Lower leg skin (tissue), 4 donors: Measurements from ENCODE around the gene KAZN. TPM values are rescaled to one million over a fixed set of nuclear protein-coding genes. Genes with fewer than 3 reads are reported as not detected.

Experiments used
- DNase-seq, 2 donors: peaks; one replicate each; pipeline ENCODE4 v3.0.0-alpha.2; 2019; ENCODE audit warnings: low spot score in 2 of 2
- H3K4me3 ChIP-seq: fragments of 200-600 bp; sonication (generic); 2 replicates; pipeline ENCODE4 v1.5.1; 2017; ENCODE audit warnings: mild to moderate bottlenecking, low read depth; ENCODE audit not compliant: poor library complexity, severe bottlenecking
- CTCF ChIP-seq, 3 donors: fragments of 450-650 bp; IDR thresholded peaks; one replicate each; pipeline ENCODE4 v1.5.1; 2016; ENCODE audit warnings: antibody characterized with exemption in 3 of 3, mild to moderate bottlenecking in 3 of 3, moderate library complexity in 2 of 3
- POLR2A ChIP-seq, 2 donors: fragments of 450-650 bp; IDR thresholded peaks; one replicate each; pipeline ENCODE4 v1.6.1; 2016 to 2017; ENCODE audit warnings: antibody characterized with exemption in 2 of 2, mild to moderate bottlenecking in 1 of 2, moderate library complexity in 1 of 2
- WGBS, 2 donors: methylation state at CpG; one replicate each; pipeline ENCODE4 v1.1.5; 2018; 5-methylcytosine and 5-hydroxymethylcytosine counted together
- intact Hi-C: fragments of 100-400 bp; cut with DNase I; formaldehyde crosslinking; loops from one replicate; pipeline ENCODE4 v1.15.0; 2023; ENCODE audit warnings: low total_unique reads
- total RNA-seq, 4 donors: library from RNA; depleted of rRNA; stranded (reverse); fragments of >200 nt; gene quantifications; one replicate each; pipeline ENCODE4 v1.1.0, GENCODE V29; 2016

The KAZN gene
- total RNA-seq, 4 donors from 2014 or later, result 21.4 to 36.0 (median 28.4) TPM

GRCh38 chr1:14810595-14811361 lies 212.3 kb downstream of the KAZN start:
- 49 to 53% methylated on average over 8 to 9 of the region's 9 CpGs for WGBS, 2 donors
- intact Hi-C loops, result no loop called here
- TF ChIP-seq POLR2A (IDR thresholded peaks at IDR 0.05), result no peak
- TF ChIP-seq CTCF (IDR thresholded peaks at IDR 0.05), result no peak
- DNase-seq, result peak in 1 of 2 donors; percentile 29
- no peak overlapping the region for H3K4me3 ChIP-seq

GRCh38 chr1:14811573-14811972 lies 213.1 kb downstream of the KAZN start:
- TF ChIP-seq CTCF (IDR thresholded peaks at IDR 0.05) (no peak), POLR2A (IDR thresholded peaks at IDR 0.05) (no peak)
- no peak for DNase-seq
- intact Hi-C loops, result no loop called here
- no peak overlapping the region for H3K4me3 ChIP-seq
- 55 to 64% methylated on average over 3 of the region's 3 CpGs for WGBS, 2 donors

- no peak for TF ChIP-seq CTCF (IDR thresholded peaks at IDR 0.05)
- no peak for DNase-seq
- intact Hi-C loops, result no loop called here
- H3K4me3 ChIP-seq, result no peak overlapping the region
- WGBS, 2 donors, result 92 to 93% methylated on average over 4 of the region's 4 CpGs
These were observed 213.7 kb downstream of the KAZN start for GRCh38 chr1:14812189-14812588.

GRCh38 chr1:14815175-14815877 lies 216.8 kb downstream of the KAZN start:
- TF ChIP-seq CTCF (IDR thresholded peaks at IDR 0.05), result no peak
- DNase-seq, result no peak
- intact Hi-C loops, result no loop called here
- H3K4me3 ChIP-seq, result no peak overlapping the region
- WGBS, 2 donors, result 71 to 72% methylated on average over 7 of the region's 7 CpGs

- 67 to 72% methylated on average over 8 of the region's 8 CpGs for WGBS, 2 donors
- H3K4me3 ChIP-seq, result no peak overlapping the region
- no peak for DNase-seq
- intact Hi-C loops, result no loop called here
- TF ChIP-seq POLR2A (IDR thresholded peaks at IDR 0.05) (no peak), CTCF (IDR thresholded peaks at IDR 0.05) (no peak)
These were observed 219.0 kb downstream of the KAZN start for GRCh38 chr1:14817223-14818170.
